Small intestine (tissue), 7 donors: Measurements from ENCODE around the gene PURA. TPM values are rescaled to one million over a fixed set of nuclear protein-coding genes. Genes with fewer than 3 reads are reported as not detected.
A peak's percentile ranks its signal among the peaks of the same experiment; 100 is the strongest.
"Not testable (repeated sequence)": the region's sequence is repeated elsewhere in the genome, so short reads cannot be mapped to it uniquely, and the experiment has no call there.

Experiments
- DNase-seq, 2 donors: peaks; one replicate each; pipeline versions ENCODE4 v3.0.0 to v3.0.0-alpha.2; 2013
- FAIRE-seq: peaks from 2 replicates; lab custom pipeline; 2012; peaks lifted over from hg19 to GRCh38; lab: Jason Lieb, UNC
- H3K27ac ChIP-seq, 3 donors: one replicate each; pipeline ENCODE4 v1.5.1; 2013; ENCODE audit warnings: low read length in 2 of 3, mild to moderate bottlenecking in 2 of 3, control low read depth in 1 of 3, inconsistent platforms in 1 of 3, low read depth in 1 of 3, moderate library complexity in 1 of 3
- H3K27me3 ChIP-seq, 3 donors: one replicate each; pipeline ENCODE4 v1.6.1; 2013; ENCODE audit warnings: low read length in 3 of 3, inconsistent platforms in 1 of 3; ENCODE audit not compliant: control insufficient read depth in 3 of 3, insufficient read depth in 3 of 3
- H3K36me3 ChIP-seq, 3 donors: one replicate each; pipeline ENCODE4 v1.6.1; 2013; ENCODE audit warnings: low read length in 3 of 3, inconsistent platforms in 1 of 3, low read depth in 1 of 3, mild to moderate bottlenecking in 1 of 3, moderate library complexity in 1 of 3; ENCODE audit not compliant: control insufficient read depth in 3 of 3, insufficient read depth in 2 of 3
- H3K4me1 ChIP-seq, 3 donors: one replicate each; pipeline ENCODE4 v1.6.1; 2013; ENCODE audit warnings: low read length in 2 of 3, inconsistent platforms in 1 of 3, low read depth in 1 of 3, mild to moderate bottlenecking in 1 of 3, moderate library complexity in 1 of 3; ENCODE audit not compliant: control insufficient read depth in 3 of 3, insufficient read depth in 2 of 3
- H3K4me3 ChIP-seq, 3 donors: one replicate each; pipeline ENCODE4 v1.5.1; 2013; ENCODE audit warnings: low read length in 3 of 3, control low read depth in 1 of 3, inconsistent platforms in 1 of 3, low read depth in 1 of 3, mild to moderate bottlenecking in 1 of 3, moderate library complexity in 1 of 3
- H3K9me3 ChIP-seq, 2 donors: one replicate each; pipeline ENCODE4 v1.6.1; 2013; ENCODE audit warnings: low read depth in 1 of 2, low read length in 1 of 2; ENCODE audit not compliant: control insufficient read depth in 2 of 2, insufficient read depth in 1 of 2
- WGBS, 3 donors: extraction: QIAGEN DNeasy Blood & Tissue Kit; methylation state at CpG; one replicate each; pipeline ENCODE4 v1.1.7; 2013; 5-methylcytosine and 5-hydroxymethylcytosine counted together
- polyA plus RNA-seq, 4 donors: library from polyadenylated mRNA; stranded (reverse) in 3 of 4; unstranded in 1 of 4; fragments of 200-250 nt in 3 of 4; fragments of 120-200 nt in 1 of 4; gene quantifications; one replicate each; pipeline versions ENCODE4 v1.2.1 to v1.2.3, GENCODE V29; 2013
- donor health status: healthy with polysubstance abuse.
- donor health status: control.
- donor health status: control.
- donor health status: Bipolar disorder and iron deficiency.
- donor health status: healthy.

The PURA gene
- polyA plus RNA-seq, 4 donors = 4.8 to 15.8 (median 8.3) TPM

DNA sequence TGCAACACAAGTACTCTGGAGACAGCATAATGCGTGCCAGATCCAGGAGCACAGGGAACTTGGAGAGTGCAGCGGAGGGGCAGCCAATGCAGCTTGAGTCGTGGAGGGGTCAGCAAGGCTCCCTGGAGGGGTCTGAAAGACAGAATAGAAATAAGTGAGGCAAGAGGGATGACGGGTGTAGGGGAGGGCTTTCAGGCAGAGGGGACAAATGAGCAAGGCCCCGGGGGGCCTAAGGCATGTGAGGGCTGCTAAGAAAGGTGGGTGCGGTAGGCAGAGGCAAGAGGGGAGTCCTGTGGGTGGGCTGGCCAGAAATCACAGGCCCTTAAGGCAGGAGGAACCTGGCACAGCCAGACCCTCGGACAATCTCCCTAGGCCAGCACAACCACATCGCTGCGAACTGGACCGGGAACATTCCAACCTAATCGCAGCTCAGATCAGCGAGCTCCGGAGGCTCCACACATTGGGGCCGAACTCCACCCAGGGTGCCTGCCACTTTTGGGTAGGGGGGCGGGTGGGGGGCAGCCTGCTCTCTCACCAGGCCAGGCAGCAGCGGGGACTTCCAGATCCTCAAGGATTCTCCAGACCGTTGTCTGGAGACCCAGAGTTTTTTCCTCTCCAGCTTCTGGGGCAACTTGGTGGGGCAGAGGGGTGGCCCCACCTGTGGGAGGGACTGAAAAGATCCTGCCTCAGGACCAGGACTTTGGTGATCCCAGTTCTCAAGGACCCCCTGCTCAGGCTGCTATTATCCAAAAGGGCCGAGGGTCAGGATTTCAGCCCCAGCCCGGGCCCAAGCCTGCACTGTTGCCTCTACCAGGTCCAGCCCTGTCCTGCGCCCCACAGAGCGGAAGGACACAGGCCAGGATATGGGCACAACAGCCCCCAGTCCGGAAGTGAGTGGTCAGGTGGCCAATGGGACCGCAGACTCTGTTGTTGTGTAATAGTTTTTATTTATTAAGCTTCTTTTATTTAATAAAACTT, 38.4 kb downstream of the PURA start:
- no peaks in the 10 kb centered on the region for H3K36me3 ChIP-seq
- DNase-seq = no peak
- H3K4me3 ChIP-seq = no peak overlapping the region
- H3K9me3 ChIP-seq = no peaks in the 10 kb centered on the region
- WGBS, 3 donors = 80 to 82% (median 82%) methylated on average over 23 of the region's 23 CpGs
- H3K27me3 ChIP-seq = peaks cover 0 to 17% (median 0%) of the 10 kb centered on the region in 3 donors
- no peak for FAIRE-seq
- no peak overlapping the region for H3K27ac ChIP-seq
- peaks cover 0 to 15% (median 2%) of the 10 kb centered on the region in 3 donors for H3K4me1 ChIP-seq

GRCh38 chr5:140153255-140153654, 39.3 kb downstream of the PURA start:
- H3K4me3 ChIP-seq = no peak overlapping the region
- no peak for FAIRE-seq
- H3K4me1 ChIP-seq = peaks cover 0 to 15% (median 2%) of the 10 kb centered on the region in 3 donors
- DNase-seq = no peak
- no peaks in the 10 kb centered on the region for H3K9me3 ChIP-seq
- H3K36me3 ChIP-seq = no peaks in the 10 kb centered on the region
- H3K27ac ChIP-seq = no peak overlapping the region
- H3K27me3 ChIP-seq = peaks cover 0 to 10% (median 0%) of the 10 kb centered on the region in 3 donors
- WGBS, 3 donors = 63 to 74% (median 64%) methylated on average over 7 of the region's 7 CpGs

DNA sequence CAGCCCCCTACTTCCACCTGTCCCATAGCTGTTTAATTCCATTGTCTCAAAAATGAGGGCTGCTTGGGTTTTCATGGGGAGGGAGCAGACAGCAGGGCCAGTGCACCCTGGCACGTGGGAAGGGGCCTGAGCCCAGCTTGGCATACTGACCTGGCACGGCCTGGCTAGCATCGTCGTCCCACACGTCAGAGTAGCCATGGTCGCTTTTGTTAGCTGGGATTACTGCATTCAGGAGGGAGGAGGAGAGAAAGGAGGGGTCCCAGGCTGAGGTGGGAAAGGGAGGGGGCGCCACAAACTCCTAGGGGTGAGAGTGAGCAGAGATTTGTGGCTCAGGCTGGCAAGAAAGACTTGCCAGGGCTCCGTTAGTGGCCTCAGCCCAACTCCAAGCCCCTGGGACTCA, 40.0 kb downstream of the PURA start:
- 78 to 85% (median 80%) methylated on average over 7 to 8 of the region's 8 CpGs for WGBS, 3 donors

GRCh38 chr5:140154710-140155381, 40.9 kb downstream of the PURA start:
- H3K36me3 ChIP-seq, H3K27me3 ChIP-seq, H3K27ac ChIP-seq, H3K4me3 ChIP-seq, H3K9me3 ChIP-seq, FAIRE-seq, DNase-seq: not testable (repeated sequence)
- H3K4me1 ChIP-seq = peaks cover 0 to 15% (median 2%) of the 10 kb centered on the region in 3 donors
- 41 to 74% (median 58%) methylated on average over 21 of the region's 21 CpGs for WGBS, 3 donors

More for the DNA sequence above, 40.0 kb downstream of the PURA start:
- H3K4me1 ChIP-seq = peaks cover 0 to 15% (median 2%) of the 10 kb centered on the region in 3 donors
- H3K9me3 ChIP-seq = no peaks in the 10 kb centered on the region
- FAIRE-seq (no peak), DNase-seq (no peak)
- no peaks in the 10 kb centered on the region for H3K36me3 ChIP-seq
- H3K27ac ChIP-seq = no peak overlapping the region
- peaks cover 0 to 6% (median 0%) of the 10 kb centered on the region in 3 donors for H3K27me3 ChIP-seq
- no peak overlapping the region for H3K4me3 ChIP-seq

DNA sequence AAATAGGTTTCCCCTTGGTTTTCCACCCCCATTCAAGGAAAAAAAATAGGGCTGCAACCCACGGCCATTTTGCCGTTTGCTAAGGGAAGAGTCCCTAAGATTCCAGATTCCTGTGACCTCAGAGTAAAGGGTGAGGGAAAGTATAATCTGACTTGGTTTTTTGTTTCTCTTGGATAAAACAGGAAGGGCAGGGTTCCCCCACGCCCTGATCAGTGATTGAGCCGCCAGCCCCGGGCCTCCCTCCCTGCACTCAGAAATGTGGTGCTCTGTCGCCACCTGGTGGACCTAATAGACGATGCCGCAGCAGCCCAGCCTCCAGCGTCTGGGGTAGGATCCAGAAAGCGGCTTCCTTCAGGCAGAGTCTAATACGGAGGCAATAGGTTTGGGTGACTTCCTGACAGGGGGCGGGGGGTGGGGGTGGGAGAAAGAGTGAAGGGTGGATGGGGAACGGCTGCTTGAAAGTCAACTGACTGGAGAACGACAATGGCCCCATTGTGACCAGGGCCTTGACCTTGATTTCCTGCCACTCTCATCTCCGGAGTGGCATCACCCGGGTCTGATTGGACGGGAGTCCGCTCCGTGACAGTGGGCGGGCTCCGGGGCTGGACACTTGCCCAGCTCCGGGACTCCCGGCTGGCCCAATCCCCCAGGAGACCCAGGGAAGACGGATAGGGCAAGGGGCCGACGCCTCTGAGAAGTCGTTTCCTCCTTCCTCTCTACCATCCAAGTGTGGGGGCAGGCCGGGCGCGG, 43.3 kb downstream of the PURA start:
- Histone ChIP-seq H3K4me1 (peaks cover 0 to 4% (median 2%) of the 10 kb centered on the region in 3 donors), H3K36me3 (no peaks in the 10 kb centered on the region), H3K9me3 (no peaks in the 10 kb centered on the region), H3K27ac (peak overlapping the region in 1 of 3 donors; percentile 59), H3K4me3 (peak overlapping the region in 2 of 3 donors; percentile 32 to 35), H3K27me3 (peaks cover 0 to 6% (median 0%) of the 10 kb centered on the region in 3 donors)
- 2 to 4% (median 3%) methylated on average over 30 of the region's 30 CpGs for WGBS, 3 donors
- FAIRE-seq (no peak), DNase-seq (peak; percentile 89 to 92)

GRCh38 chr5:140159014-140159927, 45.4 kb downstream of the PURA start:
- peaks cover 2 to 4% (median 3%) of the 10 kb centered on the region in 3 donors for H3K4me1 ChIP-seq
- 83 to 93% (median 87%) methylated on average over 7 of the region's 7 CpGs for WGBS, 3 donors

DNA sequence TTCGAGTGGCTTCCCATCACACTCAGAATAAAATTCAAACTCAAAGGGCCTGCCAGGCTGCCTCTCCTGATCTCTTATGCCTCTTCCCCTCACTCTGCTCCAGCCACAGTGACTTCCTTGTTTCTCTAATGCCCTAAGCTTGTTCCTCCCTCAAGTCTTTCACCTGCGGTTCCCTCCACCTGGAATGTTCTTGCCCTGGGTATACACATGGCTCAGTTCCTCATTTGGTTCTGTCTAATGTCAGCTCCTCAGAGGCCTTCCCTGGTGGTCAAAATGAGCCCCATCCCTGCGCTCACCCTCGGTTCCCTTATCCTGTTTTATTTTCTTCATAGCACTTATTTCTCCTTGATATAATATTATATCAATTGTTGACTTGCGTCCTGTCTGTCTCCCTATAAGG, 48.4 kb downstream of the PURA start:
- WGBS, 3 donors = 82 to 90% (median 87%) methylated on average over 5 of the region's 5 CpGs
- no peak for FAIRE-seq
- H3K27me3 ChIP-seq = no peaks in the 10 kb centered on the region
- H3K4me3 ChIP-seq = no peak overlapping the region
- DNase-seq = no peak
- H3K36me3 ChIP-seq = no peaks in the 10 kb centered on the region
- no peaks in the 10 kb centered on the region for H3K9me3 ChIP-seq
- H3K27ac ChIP-seq = no peak overlapping the region
- H3K4me1 ChIP-seq = peaks cover 2 to 6% (median 3%) of the 10 kb centered on the region in 3 donors

More at GRCh38 chr5:140159014-140159927, 45.4 kb downstream of the PURA start:
- Histone ChIP-seq H3K4me3 (no peak overlapping the region), H3K27me3 (peaks cover 0 to 1% (median 0%) of the 10 kb centered on the region in 3 donors), H3K27ac (no peak overlapping the region), H3K9me3 (no peaks in the 10 kb centered on the region), H3K36me3 (no peaks in the 10 kb centered on the region)
- DNase-seq (no peak), FAIRE-seq (no peak)
